ENCODE results near the gene SH3GLB2.
"Not testable (repeated sequence)": the region's sequence is repeated elsewhere in the genome, so short reads cannot be mapped to it uniquely, and the experiment has no call there.

The SH3GLB2 gene

GRCh38 chr9:129022037-129022436 lies 6.1 kb downstream of the SH3GLB2 start:
- no peak for DNase-seq (ENCODE audit: low read depth, low spot score)

GRCh38 chr9:129021091-129021490 lies 7.0 kb downstream of the SH3GLB2 start:
- no peak for DNase-seq (ENCODE audit: low read depth, low spot score)

GRCh38 chr9:129014608-129015007 lies 13.5 kb downstream of the SH3GLB2 start:
- DNase-seq (ENCODE audit: low read depth, low spot score), result no peak

- DNase-seq (ENCODE audit: low read depth, low spot score), result no peak
Observed at GRCh38 chr9:129014124-129014523, 14.0 kb downstream of the SH3GLB2 start.

GRCh38 chr9:129013674-129014073 lies 14.5 kb downstream of the SH3GLB2 start:
- DNase-seq (ENCODE audit: low read depth, low spot score), result no peak

GRCh38 chr9:129012893-129013448 lies 15.2 kb downstream of the SH3GLB2 start:
- DNase-seq (ENCODE audit: low read depth, low spot score), result peak; percentile 56

GRCh38 chr9:129012343-129012742 lies 15.8 kb downstream of the SH3GLB2 start:
- no peak for DNase-seq (ENCODE audit: low read depth, low spot score)

- DNase-seq (ENCODE audit: low read depth, low spot score), result peak; percentile 55
Observed at GRCh38 chr9:129011761-129012181, 16.4 kb downstream of the SH3GLB2 start.

- DNase-seq (ENCODE audit: low read depth, low spot score), result no peak
Observed at GRCh38 chr9:129011170-129011569, 17.0 kb downstream of the SH3GLB2 start.

GRCh38 chr9:129010267-129010975 lies 17.7 kb downstream of the SH3GLB2 start:
- DNase-seq (ENCODE audit: low read depth, low spot score), result no peak

GRCh38 chr9:129009584-129010141 lies 18.5 kb downstream of the SH3GLB2 start:
- no peak for DNase-seq (ENCODE audit: low read depth, low spot score)

- no peak for DNase-seq (ENCODE audit: low read depth, low spot score)
Observed at GRCh38 chr9:129008986-129009583, 19.0 kb downstream of the SH3GLB2 start.

- no peak for DNase-seq (ENCODE audit: low read depth, low spot score)
Observed at GRCh38 chr9:129008469-129008965, 19.6 kb downstream of the SH3GLB2 start.

- DNase-seq (ENCODE audit: low read depth, low spot score), result no peak
Observed at GRCh38 chr9:129007766-129008468, 20.2 kb downstream of the SH3GLB2 start.

- no peak for DNase-seq (ENCODE audit: low read depth, low spot score)
Observed at GRCh38 chr9:129007035-129007765, 20.9 kb downstream of the SH3GLB2 start.

- peak; percentile 89 for DNase-seq (ENCODE audit: low read depth, low spot score)
Observed at GRCh38 chr9:129006328-129007034, 21.6 kb downstream of the SH3GLB2 start.

GRCh38 chr9:129005336-129005997 lies 22.7 kb downstream of the SH3GLB2 start:
- DNase-seq (ENCODE audit: low read depth, low spot score), result no peak

GRCh38 chr9:129004173-129004572 lies 24.0 kb downstream of the SH3GLB2 start:
- DNase-seq (ENCODE audit: low read depth, low spot score), result not testable (repeated sequence)

GRCh38 chr9:129002992-129003391 lies 25.1 kb downstream of the SH3GLB2 start:
- DNase-seq (ENCODE audit: low read depth, low spot score), result no peak
